KMS-11 (cell line): ENCODE results near the gene MIXL1.

Experiments used
- H2AFZ ChIP-seq: fragments of 200-600 bp; sonication (generic); 2 replicates; pipeline ENCODE4 v1.6.1; 2016; ENCODE audit warnings: antibody characterized with exemption, mixed run types, low read depth
- H3K27ac ChIP-seq: fragments of 200-600 bp; sonication (generic); 2 replicates; pipeline ENCODE4 v1.6.1; 2016; ENCODE audit warnings: mild to moderate bottlenecking, mixed run types
- H3K27me3 ChIP-seq: fragments of 200-600 bp; sonication (generic); 2 replicates; pipeline ENCODE4 v1.6.1; 2017; ENCODE audit warnings: mild to moderate bottlenecking, low read depth, mixed run types, moderate library complexity; ENCODE audit not compliant: insufficient read depth
- H3K36me3 ChIP-seq: fragments of 200-600 bp; sonication (generic); 2 replicates; pipeline ENCODE4 v1.6.1; 2017; ENCODE audit warnings: mild to moderate bottlenecking, mixed run types; ENCODE audit not compliant: insufficient read depth
- H3K4me1 ChIP-seq: fragments of 200-600 bp; sonication (generic); 2 replicates; pipeline ENCODE4 v1.6.1; 2016; ENCODE audit warnings: mild to moderate bottlenecking, low read depth, mixed run types; ENCODE audit not compliant: poor library complexity, severe bottlenecking
- H3K4me2 ChIP-seq: fragments of 200-600 bp; sonication (generic); 2 replicates; pipeline ENCODE4 v1.7.0; 2016; ENCODE audit warnings: mild to moderate bottlenecking, mixed run types
- H3K4me3 ChIP-seq: fragments of 200-600 bp; sonication (generic); IDR thresholded peaks from 2 replicates; pipeline ENCODE4 v1.6.1; 2017; ENCODE audit warnings: low read depth, low read length, mixed read lengths; ENCODE audit not compliant: insufficient read depth
- H3K79me2 ChIP-seq: fragments of 200-600 bp; sonication (generic); 2 replicates; pipeline ENCODE4 v1.6.1; 2016; ENCODE audit warnings: low read depth, mixed run types; ENCODE audit not compliant: insufficient read depth
- H3K9ac ChIP-seq: fragments of 200-600 bp; sonication (generic); 2 replicates; pipeline ENCODE4 v1.6.1; 2016; ENCODE audit warnings: mild to moderate bottlenecking, mixed run types
- H4K20me1 ChIP-seq: fragments of 200-600 bp; sonication (generic); 2 replicates; pipeline ENCODE4 v1.6.1; 2016; ENCODE audit warnings: mild to moderate bottlenecking, mixed run types; ENCODE audit not compliant: insufficient read depth
- TF ChIP-seq, protein P1 (sequence below): fragments of 200-600 bp; sonication (generic); conservative IDR thresholded peaks from 2 replicates; pipeline ENCODE4 v1.6.1; 2017; ENCODE audit warnings: low read depth, mild to moderate bottlenecking, antibody characterized with exemption, low read length, moderate library complexity, mixed read lengths

The MIXL1 gene

DNA sequence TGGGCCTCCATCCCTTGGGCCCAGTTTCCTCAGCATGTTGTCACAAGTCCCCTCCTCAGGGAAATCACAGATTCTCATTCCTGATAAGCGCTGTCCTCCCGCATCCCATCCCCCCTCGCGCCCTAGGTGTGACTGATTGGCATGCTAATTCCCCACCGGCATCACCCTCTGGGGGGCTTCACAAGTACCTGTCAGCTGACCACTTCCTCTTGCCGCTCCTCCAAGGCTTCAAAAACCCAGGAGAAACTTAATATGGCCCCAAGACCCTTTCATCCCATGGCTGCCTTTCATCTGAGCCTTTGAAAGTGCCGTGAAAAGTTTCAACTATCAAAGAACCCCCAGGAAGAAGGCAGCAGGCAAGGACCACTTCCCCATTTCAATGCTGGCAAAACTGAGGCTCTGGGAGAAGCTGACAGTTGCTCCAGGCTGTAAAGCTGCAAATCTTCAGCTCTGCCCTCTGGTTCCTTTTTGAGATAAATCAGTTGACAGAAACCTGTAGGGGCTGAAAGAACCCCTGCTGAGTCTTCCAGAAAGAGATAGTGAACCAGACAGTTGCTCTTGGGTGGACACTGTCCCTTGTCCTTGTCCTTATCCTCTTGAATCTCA is 12.8 kb upstream of the MIXL1 start:
- H3K4me3 ChIP-seq = no peak overlapping the region
- no peak overlapping the region for H3K4me2 ChIP-seq
- H4K20me1 ChIP-seq = no peaks in the 10 kb centered on the region
- peaks cover 21% of the 10 kb centered on the region for H3K4me1 ChIP-seq
- no peak overlapping the region for H3K9ac ChIP-seq
- TF ChIP-seq, protein P1, sequence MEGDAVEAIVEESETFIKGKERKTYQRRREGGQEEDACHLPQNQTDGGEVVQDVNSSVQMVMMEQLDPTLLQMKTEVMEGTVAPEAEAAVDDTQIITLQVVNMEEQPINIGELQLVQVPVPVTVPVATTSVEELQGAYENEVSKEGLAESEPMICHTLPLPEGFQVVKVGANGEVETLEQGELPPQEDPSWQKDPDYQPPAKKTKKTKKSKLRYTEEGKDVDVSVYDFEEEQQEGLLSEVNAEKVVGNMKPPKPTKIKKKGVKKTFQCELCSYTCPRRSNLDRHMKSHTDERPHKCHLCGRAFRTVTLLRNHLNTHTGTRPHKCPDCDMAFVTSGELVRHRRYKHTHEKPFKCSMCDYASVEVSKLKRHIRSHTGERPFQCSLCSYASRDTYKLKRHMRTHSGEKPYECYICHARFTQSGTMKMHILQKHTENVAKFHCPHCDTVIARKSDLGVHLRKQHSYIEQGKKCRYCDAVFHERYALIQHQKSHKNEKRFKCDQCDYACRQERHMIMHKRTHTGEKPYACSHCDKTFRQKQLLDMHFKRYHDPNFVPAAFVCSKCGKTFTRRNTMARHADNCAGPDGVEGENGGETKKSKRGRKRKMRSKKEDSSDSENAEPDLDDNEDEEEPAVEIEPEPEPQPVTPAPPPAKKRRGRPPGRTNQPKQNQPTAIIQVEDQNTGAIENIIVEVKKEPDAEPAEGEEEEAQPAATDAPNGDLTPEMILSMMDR = no peak
- no peak overlapping the region for H3K27ac ChIP-seq
- no peak overlapping the region for H2AFZ ChIP-seq
- no peaks in the 10 kb centered on the region for H3K79me2 ChIP-seq
- H3K27me3 ChIP-seq = no peaks in the 10 kb centered on the region
- no peaks in the 10 kb centered on the region for H3K36me3 ChIP-seq

DNA sequence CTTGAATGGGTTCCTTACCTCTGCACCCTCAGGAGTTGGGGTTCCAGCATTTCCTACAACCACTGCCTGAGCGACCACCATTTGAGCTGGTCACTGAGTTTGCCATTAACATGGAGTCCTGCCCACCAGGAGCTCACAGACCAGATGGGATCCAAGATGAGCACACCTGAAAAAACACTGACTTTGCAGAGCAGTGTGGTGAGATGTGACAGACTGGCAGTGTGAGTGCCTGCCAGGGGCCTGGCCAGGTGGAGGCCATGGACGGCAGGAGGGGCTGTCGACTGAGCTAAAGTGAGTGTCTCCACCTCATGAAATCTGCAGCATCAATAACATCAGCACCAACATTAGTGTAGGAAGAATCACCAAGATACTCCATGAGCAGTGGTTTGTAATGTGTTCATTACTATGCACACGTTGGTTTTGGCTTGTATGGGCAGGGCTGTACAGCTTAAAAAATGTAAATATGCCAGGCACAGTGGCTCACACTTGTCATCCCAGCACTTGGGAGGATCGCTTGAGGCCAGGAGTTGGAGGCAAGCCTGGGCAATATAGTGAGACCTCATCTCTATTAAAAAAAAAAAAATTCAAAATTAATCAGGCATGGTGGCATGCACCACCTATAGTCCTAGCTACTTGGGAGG is 12.2 kb upstream of the MIXL1 start:
- H3K4me2 ChIP-seq = no peak overlapping the region
- no peak overlapping the region for H3K9ac ChIP-seq
- H3K4me1 ChIP-seq = peaks cover 21% of the 10 kb centered on the region
- TF ChIP-seq, protein P1 = no peak
- no peak overlapping the region for H2AFZ ChIP-seq
- no peaks in the 10 kb centered on the region for H3K79me2 ChIP-seq
- no peaks in the 10 kb centered on the region for H3K27me3 ChIP-seq
- no peak overlapping the region for H3K27ac ChIP-seq
- no peaks in the 10 kb centered on the region for H4K20me1 ChIP-seq
- no peak overlapping the region for H3K4me3 ChIP-seq
- H3K36me3 ChIP-seq = no peaks in the 10 kb centered on the region

DNA sequence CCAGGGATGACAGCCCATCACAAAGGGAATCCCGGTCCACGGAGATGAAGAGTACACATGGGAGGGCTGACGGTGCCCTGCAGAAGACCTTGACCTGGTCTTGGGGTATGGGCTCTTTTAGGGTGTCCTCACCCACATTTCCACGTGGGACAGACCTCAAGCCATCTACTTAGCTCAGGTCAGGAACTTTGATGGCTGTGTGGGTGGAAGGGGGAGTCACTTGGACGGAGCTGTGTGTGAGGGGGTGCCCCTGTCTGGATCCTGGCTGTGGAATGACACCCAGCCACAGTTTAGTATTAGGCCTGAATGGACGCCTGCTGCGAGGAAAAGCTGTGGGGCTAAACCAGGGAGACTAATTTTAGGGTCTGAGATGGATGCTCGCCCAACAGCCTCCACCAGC is 10.9 kb upstream of the MIXL1 start:
- TF ChIP-seq, protein P1 = no peak
- no peak overlapping the region for H3K4me2 ChIP-seq
- no peak overlapping the region for H2AFZ ChIP-seq
- no peaks in the 10 kb centered on the region for H3K79me2 ChIP-seq
- no peak overlapping the region for H3K4me3 ChIP-seq
- H3K9ac ChIP-seq = no peak overlapping the region
- H3K36me3 ChIP-seq = no peaks in the 10 kb centered on the region
- peaks cover 21% of the 10 kb centered on the region for H3K4me1 ChIP-seq
- no peaks in the 10 kb centered on the region for H4K20me1 ChIP-seq
- H3K27me3 ChIP-seq = no peaks in the 10 kb centered on the region
- H3K27ac ChIP-seq = no peak overlapping the region

DNA sequence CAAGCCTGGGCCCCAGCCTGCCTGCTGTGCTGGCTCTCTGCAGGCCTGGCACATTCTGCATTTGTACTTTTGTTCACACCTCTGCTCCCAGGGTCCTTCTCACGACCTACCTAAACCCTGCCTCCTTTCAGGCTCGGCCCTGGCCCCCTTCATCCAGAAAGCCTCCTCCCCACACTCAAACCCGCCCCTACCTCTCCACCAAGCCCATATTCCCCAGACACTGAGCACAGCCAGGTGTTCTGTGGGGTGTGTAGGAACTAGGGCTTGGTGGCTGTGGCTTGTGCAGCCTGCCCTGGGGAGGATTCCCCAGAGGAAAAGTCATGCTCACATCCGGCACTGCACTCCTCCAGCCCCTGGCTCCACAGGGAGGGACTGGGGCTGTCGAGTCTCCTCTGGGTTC is 8.2 kb upstream of the MIXL1 start:
- peaks cover 21% of the 10 kb centered on the region for H3K4me1 ChIP-seq
- no peak overlapping the region for H3K9ac ChIP-seq
- no peaks in the 10 kb centered on the region for H4K20me1 ChIP-seq
- no peaks in the 10 kb centered on the region for H3K36me3 ChIP-seq
- H2AFZ ChIP-seq = no peak overlapping the region
- H3K27me3 ChIP-seq = no peaks in the 10 kb centered on the region
- TF ChIP-seq, protein P1 = no peak
- no peaks in the 10 kb centered on the region for H3K79me2 ChIP-seq
- H3K27ac ChIP-seq = no peak overlapping the region
- H3K4me3 ChIP-seq = no peak overlapping the region
- H3K4me2 ChIP-seq = no peak overlapping the region
